Measurements from ENCODE around the gene MYOF. TPM values are rescaled to one million over a fixed set of nuclear protein-coding genes. Genes with fewer than 3 reads are reported as not detected.

The MYOF gene
- total RNA-seq, 1 donor, result 5.2 TPM

Other genes starting within 250 kb of the MYOF start
- 0.42 TPM for gene CEP55, start 14.3 kb upstream of the MYOF start, total RNA-seq
- gene FFAR4, start 84.3 kb upstream of the MYOF start, total RNA-seq, result under 0.01 TPM
- gene RBP4, start 118.9 kb upstream of the MYOF start, total RNA-seq, result not detected
- not detected for gene PDE6C, start 130.2 kb upstream of the MYOF start, total RNA-seq
- gene FRA10AC1, start 220.3 kb upstream of the MYOF start, total RNA-seq, result 12.2 TPM

All from mononuclear cell (primary cell).